Astrocyte (in vitro differentiated cells and primary cell): Measurements from ENCODE around the gene TUBB4B.

Experiments used
- CTCF ChIP-seq: IDR thresholded peaks from 2 replicates; pipeline ENCODE4 v1.5.1; 2011; ENCODE audit warnings: low read depth, mild to moderate bottlenecking, inconsistent platforms, low read length, moderate library complexity; ENCODE audit not compliant: insufficient read depth
- EZH2 ChIP-seq: IDR thresholded peaks from 2 replicates; pipeline ENCODE4 v1.6.1; 2012; ENCODE audit warnings: mild to moderate bottlenecking, low read length, inconsistent platforms; ENCODE audit not compliant: insufficient read depth

- TF ChIP-seq CTCF: no peak
- TF ChIP-seq EZH2: no peak
Measured at GRCh38 chr9:137222190-137223077, 18.7 kb upstream of the TUBB4B start, which contains the start of gene RNF208.
